HuH-7.5 (cell line): ENCODE results near the gene SAPCD1.

Experiments used
- DNase-seq: peaks from one replicate; pipeline ENCODE4 v3.0.0; 2011; ENCODE audit warnings: low spot score

SAPCD1 gene

GRCh38 chr6:31752739-31753319, 9.6 kb upstream of the SAPCD1 start:
- DNase-seq = no peak

- no peak for DNase-seq
Observed at GRCh38 chr6:31758281-31758680, 4.2 kb upstream of the SAPCD1 start.

GRCh38 chr6:31760790-31761189, 1.7 kb upstream of the SAPCD1 start:
- DNase-seq = no peak

- no peak for DNase-seq
Observed at GRCh38 chr6:31761343-31761742, 1.1 kb upstream of the SAPCD1 start.

- DNase-seq = no peak
Observed at GRCh38 chr6:31762878-31763618, 592 bp downstream of the SAPCD1 start.

GRCh38 chr6:31763619-31763940, 1.1 kb downstream of the SAPCD1 start:
- no peak for DNase-seq

GRCh38 chr6:31764198-31764597, 1.7 kb downstream of the SAPCD1 start:
- DNase-seq = no peak

GRCh38 chr6:31765559-31765909, 3.1 kb downstream of the SAPCD1 start:
- DNase-seq = no peak

- no peak for DNase-seq
Observed at GRCh38 chr6:31765910-31766794, 3.7 kb downstream of the SAPCD1 start.

GRCh38 chr6:31767096-31767645, 4.7 kb downstream of the SAPCD1 start:
- DNase-seq = no peak

- DNase-seq = no peak
Observed at GRCh38 chr6:31768363-31769257, 6.2 kb downstream of the SAPCD1 start.

- peak; percentile 94 for DNase-seq
Observed at GRCh38 chr6:31769684-31770371, 7.4 kb downstream of the SAPCD1 start.

- no peak for DNase-seq
Observed at GRCh38 chr6:31770860-31771259, 8.4 kb downstream of the SAPCD1 start.

GRCh38 chr6:31771992-31772358, 9.5 kb downstream of the SAPCD1 start:
- DNase-seq = no peak

GRCh38 chr6:31775184-31775583, 12.7 kb downstream of the SAPCD1 start:
- no peak for DNase-seq

GRCh38 chr6:31775633-31776484, 13.4 kb downstream of the SAPCD1 start:
- DNase-seq = no peak

- DNase-seq = no peak
Observed at GRCh38 chr6:31776485-31776988, 14.1 kb downstream of the SAPCD1 start.

- DNase-seq = peak; percentile 81
Observed at GRCh38 chr6:31776989-31777666, 14.7 kb downstream of the SAPCD1 start, which contains the start of gene VWA7. TSS of gene VWA7 (minus strand) at chr6:31777328. CDS start at chr6:31776779, 549 bp downstream.

- DNase-seq = no peak
Observed at GRCh38 chr6:31777667-31778050, 15.2 kb downstream of the SAPCD1 start.
